Lower leg skin (tissue), 3 donors: Measurements from ENCODE around the gene AFF2.

Source experiments
- POLR2A ChIP-seq, 2 donors: fragments of 450-650 bp; IDR thresholded peaks; one replicate each; pipeline ENCODE4 v1.6.1; 2016 to 2017; ENCODE audit warnings: antibody characterized with exemption in 2 of 2, mild to moderate bottlenecking in 1 of 2, moderate library complexity in 1 of 2
- TF ChIP-seq, protein P1 (sequence below), 3 donors: fragments of 450-650 bp; IDR thresholded peaks; one replicate each; pipeline ENCODE4 v1.5.1; 2016; ENCODE audit warnings: antibody characterized with exemption in 3 of 3, mild to moderate bottlenecking in 3 of 3, moderate library complexity in 2 of 3

DNA sequence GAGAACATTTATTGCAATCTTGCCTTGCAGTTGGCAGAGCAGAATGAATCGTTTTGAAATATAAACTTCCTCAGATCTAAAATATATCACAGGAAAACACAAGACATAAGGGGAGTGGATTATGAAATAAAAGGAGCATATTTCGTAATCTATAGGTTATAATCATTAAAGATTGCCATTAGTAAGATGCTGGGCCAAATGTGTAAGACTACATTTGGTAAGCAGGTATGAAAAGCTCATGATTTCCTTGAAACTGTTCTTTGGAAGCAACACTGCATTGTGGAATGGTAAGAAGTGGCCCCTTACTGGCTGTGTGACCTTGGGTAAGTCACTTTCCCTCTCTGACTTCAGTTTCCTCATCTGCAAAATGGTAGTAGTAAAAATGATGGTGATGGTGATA is 68.3 kb downstream of the AFF2 start:
- TF ChIP-seq, protein P1, sequence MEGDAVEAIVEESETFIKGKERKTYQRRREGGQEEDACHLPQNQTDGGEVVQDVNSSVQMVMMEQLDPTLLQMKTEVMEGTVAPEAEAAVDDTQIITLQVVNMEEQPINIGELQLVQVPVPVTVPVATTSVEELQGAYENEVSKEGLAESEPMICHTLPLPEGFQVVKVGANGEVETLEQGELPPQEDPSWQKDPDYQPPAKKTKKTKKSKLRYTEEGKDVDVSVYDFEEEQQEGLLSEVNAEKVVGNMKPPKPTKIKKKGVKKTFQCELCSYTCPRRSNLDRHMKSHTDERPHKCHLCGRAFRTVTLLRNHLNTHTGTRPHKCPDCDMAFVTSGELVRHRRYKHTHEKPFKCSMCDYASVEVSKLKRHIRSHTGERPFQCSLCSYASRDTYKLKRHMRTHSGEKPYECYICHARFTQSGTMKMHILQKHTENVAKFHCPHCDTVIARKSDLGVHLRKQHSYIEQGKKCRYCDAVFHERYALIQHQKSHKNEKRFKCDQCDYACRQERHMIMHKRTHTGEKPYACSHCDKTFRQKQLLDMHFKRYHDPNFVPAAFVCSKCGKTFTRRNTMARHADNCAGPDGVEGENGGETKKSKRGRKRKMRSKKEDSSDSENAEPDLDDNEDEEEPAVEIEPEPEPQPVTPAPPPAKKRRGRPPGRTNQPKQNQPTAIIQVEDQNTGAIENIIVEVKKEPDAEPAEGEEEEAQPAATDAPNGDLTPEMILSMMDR (IDR thresholded peaks at IDR 0.05): no peak
- TF ChIP-seq POLR2A (IDR thresholded peaks at IDR 0.05): no peak
